KOPT-K1 (cell line): ENCODE results near the gene LY86.

ENCODE experiments used
- H3K27ac ChIP-seq: fragments of 200-600 bp; sonication (generic); 2 replicates; pipeline ENCODE4 v1.5.1; 2016; ENCODE audit warnings: antibody characterized with exemption, mild to moderate bottlenecking, low read depth, low read length; ENCODE audit not compliant: poor library complexity, severe bottlenecking
- H3K36me3 ChIP-seq: fragments of 200-600 bp; sonication (generic); 2 replicates; pipeline ENCODE4 v1.5.1; 2017; ENCODE audit warnings: antibody characterized with exemption, mild to moderate bottlenecking, low read length, moderate library complexity; ENCODE audit not compliant: insufficient read depth
- H3K9me3 ChIP-seq: fragments of 200-600 bp; sonication (generic); 2 replicates; pipeline ENCODE4 v1.5.1; 2017; ENCODE audit warnings: antibody characterized with exemption, low read length, mild to moderate bottlenecking; ENCODE audit not compliant: insufficient read depth, poor library complexity, severe bottlenecking

LY86 gene

DNA sequence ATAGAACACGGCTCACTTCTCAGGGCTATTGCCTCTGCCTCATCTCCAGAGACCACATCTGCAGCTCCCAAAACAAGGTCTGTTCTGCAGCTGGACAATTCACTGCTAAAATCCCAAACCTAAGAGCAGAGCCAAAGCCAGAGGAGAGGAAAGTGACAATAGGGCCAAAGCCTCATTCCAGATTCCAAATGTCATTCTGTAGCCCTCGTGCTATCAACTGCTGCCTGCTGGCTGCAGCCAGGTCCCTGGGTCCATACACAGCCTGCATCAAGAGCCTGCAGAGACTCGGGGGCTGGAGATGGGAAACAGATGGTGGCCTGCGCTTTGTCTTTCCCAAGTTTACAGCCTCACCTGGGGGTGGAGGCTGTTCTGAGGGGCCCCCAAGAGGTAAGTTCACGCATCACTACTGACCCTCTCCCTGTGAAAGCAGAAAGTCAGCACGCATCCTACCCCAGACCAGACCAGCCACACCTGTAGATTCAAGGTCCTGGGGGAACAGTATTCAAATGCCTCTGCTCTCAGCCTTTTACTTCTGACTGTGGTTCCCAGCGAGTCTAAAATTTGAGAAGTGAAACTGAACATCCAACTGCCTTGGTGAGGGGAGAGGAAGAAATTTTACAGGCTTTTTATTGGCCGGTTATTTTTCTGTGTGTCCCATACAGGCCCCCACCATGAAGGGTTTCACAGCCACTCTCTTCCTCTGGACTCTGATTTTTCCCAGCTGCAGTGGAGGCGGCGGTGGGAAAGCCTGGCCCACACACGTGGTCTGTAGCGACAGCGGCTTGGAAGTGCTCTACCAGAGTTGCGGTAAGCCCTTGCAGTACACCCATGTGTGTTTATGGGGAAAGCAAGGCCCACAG lies at the start of gene LY86:
Gene LY86 (plus strand): TSS at position 657 of the 860 bp plus-strand sequence. CDS start 15 bp downstream, at position 672.
- Histone ChIP-seq H3K27ac (peak within 1 kb of the TSS; percentile 53), H3K9me3 (no peaks in the 10 kb centered on the region), H3K36me3 (no peaks in the 10 kb centered on the region)

DNA sequence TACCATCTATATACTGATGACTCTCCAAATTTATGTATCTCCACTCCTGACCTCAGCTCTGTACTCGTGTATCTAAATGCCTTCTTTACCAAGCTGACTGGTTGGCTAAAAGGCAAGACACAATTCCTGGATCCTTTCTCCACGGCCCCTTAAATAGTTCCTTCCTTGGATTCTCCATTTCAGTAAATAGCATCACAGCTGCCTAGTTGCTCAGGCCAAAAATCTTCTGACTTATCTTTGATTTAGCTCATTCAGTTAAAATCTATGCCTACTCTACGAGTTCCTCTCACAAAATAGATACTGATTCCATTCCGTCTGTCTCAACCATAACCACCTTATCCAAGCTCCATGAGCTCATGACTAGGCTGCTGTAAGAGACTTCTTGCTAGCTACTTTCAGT lies 49.5 kb upstream of the LY86 start:
- H3K9me3 ChIP-seq, result peaks cover 6% of the 10 kb centered on the region
- H3K27ac ChIP-seq, result no peak overlapping the region
- no peaks in the 10 kb centered on the region for H3K36me3 ChIP-seq

DNA sequence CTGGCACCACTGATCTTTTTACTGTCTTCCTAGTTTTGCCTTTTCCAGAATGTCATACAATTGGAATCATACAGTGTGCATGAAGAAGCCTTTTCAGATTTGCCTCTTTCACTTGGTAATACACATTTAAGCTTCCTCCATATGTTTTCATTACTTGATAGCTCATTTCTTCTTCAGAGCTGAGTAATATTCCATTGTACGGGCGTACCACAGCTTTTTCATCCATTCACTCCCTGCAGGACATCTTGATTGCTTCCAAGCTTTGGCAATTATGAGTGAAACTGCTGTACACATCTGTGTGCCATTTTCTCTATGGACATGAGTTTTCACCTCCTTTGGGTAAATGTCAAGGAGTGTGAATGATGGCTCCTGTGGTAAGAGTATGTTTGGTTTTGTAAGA lies 46.2 kb upstream of the LY86 start:
- peaks cover 6% of the 10 kb centered on the region for H3K9me3 ChIP-seq
- no peaks in the 10 kb centered on the region for H3K36me3 ChIP-seq
- no peak overlapping the region for H3K27ac ChIP-seq

DNA sequence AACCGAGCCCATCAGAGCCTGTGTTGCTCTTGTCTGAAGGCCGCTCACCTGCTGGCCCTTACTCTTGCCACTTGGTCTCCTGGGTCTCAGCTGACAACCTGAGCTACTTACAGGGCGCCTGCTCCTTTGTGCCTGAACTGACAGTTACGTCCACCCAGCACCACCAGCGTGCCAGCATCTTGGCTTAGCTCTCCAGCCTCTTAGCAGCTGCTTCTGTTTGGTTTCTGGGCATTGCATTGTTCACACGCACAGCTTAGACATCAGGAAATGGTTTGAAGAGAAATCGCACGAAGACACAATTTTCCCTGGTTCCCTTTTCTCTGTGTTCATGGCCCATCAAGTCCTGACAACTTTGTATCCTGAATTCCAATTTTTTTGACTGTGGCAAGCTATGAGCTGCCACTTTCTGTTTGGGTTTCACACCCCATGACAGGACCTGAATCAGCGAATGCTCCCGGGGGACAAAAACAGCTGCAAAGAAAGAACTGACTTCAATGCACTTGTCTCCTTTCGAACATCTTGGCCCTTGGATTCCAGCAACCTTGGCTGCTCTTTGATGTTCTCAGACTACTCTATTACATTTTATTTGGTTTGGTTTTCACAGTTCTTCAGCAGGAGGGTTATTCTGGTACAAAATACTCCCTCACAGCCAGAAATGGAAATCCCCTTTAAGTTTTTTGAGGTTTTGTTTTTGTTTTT lies 45.2 kb upstream of the LY86 start:
- no peaks in the 10 kb centered on the region for H3K36me3 ChIP-seq
- peaks cover 6% of the 10 kb centered on the region for H3K9me3 ChIP-seq
- H3K27ac ChIP-seq, result no peak overlapping the region

DNA sequence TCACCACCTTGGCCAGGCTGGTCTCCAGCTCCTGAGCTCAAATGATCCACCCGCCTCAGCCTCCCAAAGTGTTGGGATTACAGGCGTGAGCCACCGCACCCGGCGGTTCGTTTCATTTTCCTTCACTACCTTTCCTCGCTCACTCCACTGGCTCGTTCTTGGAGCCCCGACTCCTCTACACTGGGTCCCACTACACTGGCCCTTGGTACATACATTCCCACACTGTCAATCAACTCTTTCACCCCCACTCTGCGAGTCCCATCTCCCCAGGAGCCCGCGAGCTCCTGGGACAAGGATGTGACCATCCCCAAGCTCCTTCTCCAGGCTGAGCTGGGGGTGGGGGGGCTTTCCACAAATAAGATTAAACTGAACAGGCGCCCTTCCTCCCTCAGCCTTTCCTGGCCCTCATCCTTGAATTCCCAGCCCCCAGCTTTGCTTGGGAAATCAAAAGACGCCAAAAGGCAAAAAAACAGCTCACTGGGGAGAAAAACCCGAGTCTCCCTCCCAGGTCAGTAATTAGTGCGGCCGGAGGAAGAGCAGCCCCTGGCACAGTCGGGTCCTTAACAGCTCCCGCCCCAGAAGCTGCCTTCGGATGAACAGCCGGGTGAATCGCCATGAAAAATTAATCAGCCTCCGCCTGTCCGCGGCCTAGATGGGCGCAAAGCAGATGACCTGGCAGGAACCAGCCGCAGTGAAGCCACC lies 42.8 kb upstream of the LY86 start:
- Histone ChIP-seq H3K27ac (no peak overlapping the region), H3K36me3 (no peaks in the 10 kb centered on the region), H3K9me3 (peaks cover 6% of the 10 kb centered on the region)

DNA sequence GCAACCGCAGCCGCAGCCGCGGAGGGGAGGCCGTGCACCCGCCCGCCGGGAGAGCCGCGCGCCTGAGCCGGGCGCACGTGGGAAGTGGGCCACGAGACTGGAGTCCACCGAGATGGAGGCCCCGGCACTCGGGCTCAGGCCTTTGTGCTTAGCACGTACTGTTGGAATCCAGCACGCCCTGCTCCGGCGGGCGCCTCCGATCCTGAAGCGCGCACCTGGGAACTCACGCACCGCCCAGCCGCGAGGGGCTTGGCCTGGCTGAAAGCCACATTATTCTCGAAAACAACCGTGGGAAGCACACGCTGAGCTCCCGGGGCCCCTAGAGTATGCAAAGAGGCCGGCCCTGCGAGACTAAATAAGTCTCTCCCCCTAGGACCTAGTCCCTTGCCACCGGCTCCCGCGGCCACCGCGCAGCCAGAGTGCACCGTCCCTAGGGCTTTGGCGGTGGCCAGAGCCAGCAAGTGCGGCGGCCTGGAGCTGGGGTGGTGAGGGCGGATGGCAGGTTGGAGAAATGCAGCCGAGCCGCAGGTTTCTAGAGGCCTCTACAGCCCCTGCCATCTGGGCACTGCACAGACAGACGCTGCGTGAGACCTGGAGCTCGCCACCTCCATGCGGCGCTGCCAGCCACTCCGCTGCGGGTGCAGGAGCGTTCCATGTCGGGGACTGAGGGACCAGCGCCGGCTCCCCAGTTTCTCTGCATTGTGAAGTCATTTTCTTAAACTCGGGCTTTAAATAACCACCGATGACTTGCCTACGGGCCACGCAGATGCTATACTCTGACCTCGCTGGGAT lies 42.0 kb upstream of the LY86 start:
- no peak overlapping the region for H3K27ac ChIP-seq
- no peaks in the 10 kb centered on the region for H3K36me3 ChIP-seq
- H3K9me3 ChIP-seq, result peaks cover 6% of the 10 kb centered on the region

DNA sequence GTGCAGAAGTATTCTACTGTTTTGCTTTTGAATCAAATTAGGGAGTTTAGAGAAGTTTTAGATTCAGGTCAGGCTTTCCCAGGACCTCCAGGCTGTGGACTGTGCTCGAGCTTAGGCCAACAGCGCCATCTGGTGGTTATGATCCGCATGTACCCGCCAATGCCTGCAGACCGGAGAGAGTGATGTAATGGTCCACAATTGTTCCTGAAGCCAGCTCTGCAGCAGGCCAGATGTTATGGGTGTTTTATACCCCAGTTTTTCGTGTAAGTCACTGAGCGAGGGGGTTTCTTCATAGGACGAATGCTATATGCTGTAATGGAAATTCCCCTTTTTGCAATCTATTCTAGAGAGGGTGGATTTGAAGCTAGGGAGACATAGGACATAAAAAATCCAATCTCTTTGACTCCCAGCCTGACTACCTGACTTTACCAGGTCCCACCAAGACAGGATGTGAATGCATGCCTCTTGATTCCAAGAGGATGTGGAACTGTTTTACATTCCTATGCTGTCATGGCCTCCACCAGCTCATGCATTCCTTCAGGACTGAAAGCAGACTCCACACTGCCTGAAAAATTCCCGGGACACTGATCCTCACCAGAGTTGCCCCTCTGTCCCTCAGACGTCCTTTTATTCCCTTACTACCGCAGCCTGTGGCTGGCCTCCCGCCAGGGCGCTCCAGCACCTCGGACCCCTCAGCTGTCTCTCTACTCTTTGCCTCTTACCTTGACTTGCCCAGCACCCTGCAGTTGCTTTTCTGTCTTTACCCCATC lies 41.2 kb upstream of the LY86 start:
- H3K36me3 ChIP-seq, result no peaks in the 10 kb centered on the region
- H3K27ac ChIP-seq, result no peak overlapping the region
- peaks cover 4% of the 10 kb centered on the region for H3K9me3 ChIP-seq

DNA sequence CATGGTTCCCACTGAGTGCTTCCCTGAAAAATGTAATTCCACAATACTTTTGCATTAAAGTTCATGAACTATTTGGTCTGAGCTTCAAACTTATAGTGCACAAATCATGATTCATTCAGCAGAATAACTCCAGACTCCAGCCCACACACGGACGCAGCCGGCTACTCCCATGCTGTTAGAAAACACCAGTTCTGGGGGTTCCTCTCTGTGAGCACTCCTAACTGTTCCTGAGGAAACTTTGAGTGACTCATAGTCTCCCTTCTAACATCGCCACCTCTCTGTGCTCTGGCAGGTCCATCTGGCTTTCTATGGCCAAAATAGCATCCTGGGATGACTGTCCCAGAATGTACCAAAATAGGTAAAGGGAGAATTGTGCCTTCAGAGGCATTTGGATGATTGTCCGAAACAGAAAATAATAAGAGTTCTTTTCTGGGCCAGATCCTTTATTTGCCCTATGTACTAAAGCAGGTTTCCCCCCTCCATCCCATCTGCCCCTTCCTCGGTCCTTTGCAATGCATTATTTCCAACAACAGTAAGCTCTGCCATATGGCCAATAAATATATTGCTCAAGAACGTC lies 32.3 kb upstream of the LY86 start:
- H3K36me3 ChIP-seq, result no peaks in the 10 kb centered on the region
- H3K27ac ChIP-seq, result no peak overlapping the region
- no peaks in the 10 kb centered on the region for H3K9me3 ChIP-seq

DNA sequence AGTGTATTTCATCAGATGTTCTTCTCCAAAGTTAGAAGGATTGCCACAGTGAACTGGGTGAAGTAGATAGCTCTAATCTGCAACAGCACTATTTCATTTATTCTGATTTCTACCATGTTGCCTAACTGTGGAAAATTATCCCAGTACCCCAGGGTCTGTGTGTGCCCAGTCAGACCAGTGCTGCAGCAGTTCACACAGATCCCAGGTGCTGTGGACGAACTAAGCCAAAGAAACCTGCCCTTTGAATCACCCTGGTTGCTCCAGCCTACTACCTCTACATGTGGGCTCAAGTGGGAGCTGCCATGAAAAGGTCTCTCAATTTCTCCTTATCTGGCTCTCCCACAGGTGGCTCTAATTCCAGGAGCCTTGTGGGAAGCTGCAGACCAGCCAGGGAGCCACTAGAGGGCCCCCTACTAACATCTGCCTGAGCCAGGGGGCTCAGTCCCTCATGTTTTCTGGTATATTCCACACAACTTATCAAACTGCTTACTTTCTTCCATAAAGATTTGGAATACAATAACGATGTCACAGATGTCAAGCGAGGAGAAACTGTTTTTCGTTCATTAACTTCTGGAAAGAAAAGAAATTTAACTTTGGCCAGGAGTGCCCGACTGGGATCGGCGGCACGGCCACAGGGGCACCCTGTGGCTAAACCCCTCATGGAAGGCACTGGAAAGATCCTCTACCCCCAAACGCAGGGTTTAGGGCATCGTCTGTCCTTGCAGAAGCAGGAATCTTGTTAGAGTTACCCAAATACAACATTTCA lies 31.6 kb upstream of the LY86 start:
- no peak overlapping the region for H3K27ac ChIP-seq
- H3K9me3 ChIP-seq, result no peaks in the 10 kb centered on the region
- no peaks in the 10 kb centered on the region for H3K36me3 ChIP-seq

DNA sequence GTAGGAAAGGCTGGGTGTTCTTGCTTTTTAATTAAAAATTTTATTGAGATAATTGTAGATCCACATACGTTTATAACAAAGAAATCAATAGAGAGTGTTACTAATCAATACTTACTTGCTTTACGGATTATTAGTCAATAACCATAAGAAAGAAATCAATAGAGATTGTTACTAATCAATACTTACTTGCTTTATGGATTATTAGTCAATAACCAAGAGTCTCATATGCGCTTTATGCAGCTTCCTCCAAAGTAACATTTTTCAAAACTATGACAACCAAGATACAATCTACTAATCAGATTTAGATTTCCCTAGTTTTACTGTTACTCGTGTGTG lies 31.0 kb upstream of the LY86 start:
- Histone ChIP-seq H3K9me3 (no peaks in the 10 kb centered on the region), H3K27ac (no peak overlapping the region), H3K36me3 (no peaks in the 10 kb centered on the region)

DNA sequence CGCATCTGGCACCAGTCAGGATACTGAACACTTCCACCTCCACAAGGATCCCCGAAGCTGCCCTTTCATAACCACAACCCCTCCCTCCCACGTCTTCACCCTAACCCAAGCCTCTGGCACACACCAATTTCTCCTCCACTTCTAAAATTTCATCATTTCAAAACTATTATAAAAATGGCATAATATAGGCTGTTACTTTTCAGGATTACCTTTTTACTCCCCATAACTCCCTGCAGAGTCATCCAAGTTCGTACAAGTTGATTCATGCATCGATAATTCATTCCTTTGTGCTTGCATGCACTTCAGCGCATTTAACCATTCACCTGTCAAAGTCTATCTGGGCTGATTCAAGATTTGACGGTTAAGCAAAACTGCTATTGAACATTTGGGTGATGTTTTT lies 30.6 kb upstream of the LY86 start:
- Histone ChIP-seq H3K9me3 (no peaks in the 10 kb centered on the region), H3K27ac (no peak overlapping the region), H3K36me3 (no peaks in the 10 kb centered on the region)

DNA sequence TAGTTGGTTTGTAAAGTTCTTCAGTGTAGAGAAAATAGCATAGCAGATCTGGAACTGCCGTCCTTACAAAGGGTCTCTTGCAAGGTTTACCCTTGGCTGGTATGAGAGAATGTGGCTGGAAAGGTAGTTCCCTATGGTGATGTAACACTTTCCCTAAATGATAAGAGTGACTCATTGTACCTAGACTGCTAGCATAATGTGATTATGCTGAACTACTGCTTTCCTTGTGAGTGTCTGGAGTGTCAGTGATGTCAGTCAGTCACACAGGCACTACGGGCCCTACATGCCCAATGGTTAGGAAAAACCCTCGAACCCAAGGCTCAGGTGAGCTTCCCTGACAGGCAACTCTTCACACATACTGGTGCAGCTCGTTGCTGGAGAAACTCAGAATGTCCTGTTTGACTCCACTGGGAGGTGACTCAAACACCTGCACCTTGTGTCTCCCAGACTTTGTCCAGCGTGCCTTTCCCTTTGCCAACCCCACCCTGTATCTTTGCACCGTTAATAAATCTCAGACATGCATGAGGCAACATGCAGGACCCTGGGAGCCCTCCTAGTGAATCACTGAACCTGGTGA lies 28.4 kb upstream of the LY86 start:
- H3K36me3 ChIP-seq, result no peaks in the 10 kb centered on the region
- no peak overlapping the region for H3K27ac ChIP-seq
- peaks cover 6% of the 10 kb centered on the region for H3K9me3 ChIP-seq

DNA sequence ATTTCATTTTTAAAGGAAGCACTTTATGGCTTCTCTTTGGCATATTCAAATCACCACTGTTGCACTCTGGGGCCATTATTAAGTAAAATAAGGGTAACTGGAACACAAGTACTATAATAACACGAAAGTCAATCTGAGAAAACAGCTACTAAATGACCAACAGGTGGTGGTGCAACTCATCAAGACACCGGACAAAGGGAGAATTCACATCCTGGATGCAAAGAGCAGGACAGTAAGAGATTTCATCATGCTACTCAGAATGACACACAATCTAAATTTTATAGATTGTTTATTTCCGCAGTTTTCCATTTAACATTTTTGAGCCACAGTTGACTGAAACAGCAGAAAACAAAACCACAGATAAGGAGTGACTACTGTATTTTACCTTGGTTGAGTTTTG lies 27.6 kb upstream of the LY86 start:
- Histone ChIP-seq H3K27ac (no peak overlapping the region), H3K36me3 (no peaks in the 10 kb centered on the region), H3K9me3 (peaks cover 6% of the 10 kb centered on the region)
